ENCODE measurements around the gene ME3.

The ME3 gene

DNA sequence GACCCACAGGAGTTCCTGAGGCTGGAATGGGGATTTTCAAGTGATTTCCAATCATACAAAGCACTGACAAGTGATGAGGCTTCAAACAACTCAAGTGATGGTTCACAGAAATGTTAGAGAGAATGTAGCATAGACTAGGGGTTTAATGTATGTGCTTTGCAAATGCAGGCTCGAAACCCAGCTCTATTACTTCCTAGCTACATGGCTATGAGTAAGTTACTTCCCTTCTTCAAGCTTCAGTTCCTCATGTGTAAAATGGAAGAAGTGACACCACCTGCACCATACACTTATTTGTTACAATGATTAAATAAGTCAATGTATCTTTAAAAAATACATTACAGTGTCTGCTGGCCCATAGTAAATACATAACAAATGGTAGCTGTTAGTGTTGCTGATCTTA, 158.0 kb downstream of the ME3 start:
- DNase-seq (ENCODE audit: low spot score): no peak

DNA sequence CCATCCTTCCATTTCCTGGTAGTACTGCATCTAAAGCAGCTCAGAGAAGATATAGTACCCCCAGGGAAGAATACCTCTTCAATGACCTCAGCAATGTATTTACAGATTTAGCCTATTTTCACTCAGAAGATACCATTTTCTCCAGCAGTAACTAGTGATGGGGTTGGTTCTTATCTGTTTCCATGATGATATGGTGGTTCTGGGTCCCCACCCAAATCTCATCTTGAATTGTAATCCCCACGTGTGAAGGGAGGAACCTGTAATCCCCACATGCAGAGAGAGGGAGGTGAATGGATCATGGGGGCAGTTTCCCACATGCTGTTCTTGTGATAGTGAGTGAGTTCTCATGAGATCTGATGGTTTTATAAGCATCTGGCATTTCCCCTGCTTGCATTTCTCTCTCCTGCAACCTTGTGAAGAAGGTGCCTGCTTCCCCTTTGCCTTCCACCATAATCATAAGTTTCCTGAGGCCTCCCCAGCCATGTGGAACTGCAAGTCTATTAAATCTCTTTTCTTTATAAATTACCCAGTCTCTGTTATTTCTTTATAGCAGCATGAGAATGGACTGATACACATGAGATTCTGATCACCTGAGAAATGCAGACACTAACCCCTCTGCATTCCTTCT, 158.6 kb downstream of the ME3 start:
- DNase-seq (ENCODE audit: low spot score): no peak

DNA sequence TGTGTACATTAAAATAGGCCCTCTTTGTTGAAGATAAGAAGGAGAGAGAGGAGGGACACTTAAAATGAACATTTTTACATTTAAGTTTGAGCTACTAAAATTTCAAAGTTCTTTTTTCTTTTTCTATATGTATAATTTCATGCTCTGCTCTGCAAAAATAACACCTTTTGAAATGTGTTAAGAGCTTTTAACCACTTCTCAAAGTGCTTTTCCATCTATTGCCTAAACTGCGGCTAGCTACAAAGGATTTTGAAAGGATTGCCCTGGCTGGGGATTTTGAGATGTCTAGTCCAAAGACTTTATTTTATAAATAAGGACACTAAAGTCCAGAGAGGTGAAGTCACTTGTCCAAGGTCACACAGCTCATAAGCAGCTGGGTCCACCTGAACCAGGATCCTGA, 159.3 kb downstream of the ME3 start:
- no peak for DNase-seq (ENCODE audit: low spot score)

DNA sequence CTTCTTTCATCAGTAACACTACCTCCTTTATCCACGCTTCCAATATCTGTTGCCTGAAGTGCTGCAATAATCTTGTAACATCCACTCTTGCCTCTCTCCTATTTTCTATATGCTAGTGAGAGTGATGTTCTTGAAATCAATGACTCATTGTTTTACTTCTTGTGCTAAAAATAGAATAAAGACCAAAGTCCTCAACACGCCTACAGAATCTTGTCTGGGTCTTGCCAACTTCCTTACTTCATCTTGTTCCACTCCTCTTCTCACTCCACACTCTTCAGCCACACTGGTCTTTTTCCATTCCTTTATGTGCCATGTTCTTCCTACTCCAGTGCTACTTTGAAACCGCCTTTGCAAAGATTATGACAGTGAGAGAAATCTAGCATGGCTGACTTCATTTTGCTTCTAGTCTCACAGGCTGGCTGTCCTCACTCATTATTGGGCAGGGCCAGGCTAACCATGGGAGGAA, 161.3 kb downstream of the ME3 start:
- no peak for DNase-seq (ENCODE audit: low spot score)

DNA sequence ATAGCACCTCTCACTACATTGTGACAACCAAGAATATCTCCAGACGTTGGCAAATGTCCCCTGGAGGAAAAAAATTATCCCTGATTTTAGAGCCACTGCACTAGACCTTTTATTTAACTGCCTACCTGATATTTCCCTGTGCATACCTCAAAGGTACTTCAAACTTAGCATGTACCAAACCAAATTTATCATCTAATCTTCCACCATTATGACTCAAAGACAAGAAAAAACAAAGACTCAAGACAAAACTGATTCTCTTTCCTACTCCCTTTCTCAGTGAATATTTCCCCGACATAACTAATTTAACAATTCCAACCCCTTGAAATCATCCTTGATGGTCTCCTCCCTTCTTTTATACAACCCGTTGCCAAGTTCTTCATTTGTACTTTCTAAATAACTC, 161.7 kb downstream of the ME3 start:
- no peak for DNase-seq (ENCODE audit: low spot score)

DNA sequence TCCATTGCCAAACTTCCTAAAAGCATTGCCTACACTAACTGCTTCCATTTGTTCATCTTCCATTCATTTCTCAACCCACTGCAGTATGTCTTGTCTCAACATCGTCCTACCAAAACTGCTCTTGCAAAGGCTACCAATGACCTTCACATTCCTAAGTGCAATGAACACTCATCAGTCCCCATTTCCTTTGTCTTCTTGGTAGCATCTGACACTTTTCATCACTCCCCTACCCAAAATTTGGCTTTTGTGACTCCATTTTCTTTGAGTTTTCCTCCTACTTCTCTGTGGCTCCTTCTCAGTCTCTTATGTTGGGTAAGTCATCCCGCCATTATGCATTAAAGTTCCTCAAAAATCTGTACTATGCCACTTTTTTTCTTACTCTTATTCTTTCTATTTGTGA, 162.3 kb downstream of the ME3 start:
- no peak for DNase-seq (ENCODE audit: low spot score)

DNA sequence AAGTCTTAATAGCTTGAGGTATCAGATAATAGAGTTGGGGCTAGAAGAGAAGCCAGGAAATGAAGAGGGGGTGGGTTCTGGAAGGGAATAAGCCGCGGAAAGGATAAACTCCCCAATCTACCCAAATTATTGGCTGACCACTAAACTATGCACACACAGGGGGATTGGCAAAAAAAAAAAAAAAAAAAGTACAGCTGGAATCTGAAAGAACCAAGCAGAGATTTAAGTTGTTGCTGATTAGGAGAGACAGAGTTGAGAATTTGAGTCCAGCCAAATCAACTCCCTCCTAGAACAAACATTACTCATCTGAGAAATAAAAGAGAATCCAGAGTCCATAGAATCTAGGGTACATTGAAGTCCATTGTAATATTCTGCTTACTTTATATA, 162.8 kb downstream of the ME3 start:
- no peak for DNase-seq (ENCODE audit: low spot score)

DNA sequence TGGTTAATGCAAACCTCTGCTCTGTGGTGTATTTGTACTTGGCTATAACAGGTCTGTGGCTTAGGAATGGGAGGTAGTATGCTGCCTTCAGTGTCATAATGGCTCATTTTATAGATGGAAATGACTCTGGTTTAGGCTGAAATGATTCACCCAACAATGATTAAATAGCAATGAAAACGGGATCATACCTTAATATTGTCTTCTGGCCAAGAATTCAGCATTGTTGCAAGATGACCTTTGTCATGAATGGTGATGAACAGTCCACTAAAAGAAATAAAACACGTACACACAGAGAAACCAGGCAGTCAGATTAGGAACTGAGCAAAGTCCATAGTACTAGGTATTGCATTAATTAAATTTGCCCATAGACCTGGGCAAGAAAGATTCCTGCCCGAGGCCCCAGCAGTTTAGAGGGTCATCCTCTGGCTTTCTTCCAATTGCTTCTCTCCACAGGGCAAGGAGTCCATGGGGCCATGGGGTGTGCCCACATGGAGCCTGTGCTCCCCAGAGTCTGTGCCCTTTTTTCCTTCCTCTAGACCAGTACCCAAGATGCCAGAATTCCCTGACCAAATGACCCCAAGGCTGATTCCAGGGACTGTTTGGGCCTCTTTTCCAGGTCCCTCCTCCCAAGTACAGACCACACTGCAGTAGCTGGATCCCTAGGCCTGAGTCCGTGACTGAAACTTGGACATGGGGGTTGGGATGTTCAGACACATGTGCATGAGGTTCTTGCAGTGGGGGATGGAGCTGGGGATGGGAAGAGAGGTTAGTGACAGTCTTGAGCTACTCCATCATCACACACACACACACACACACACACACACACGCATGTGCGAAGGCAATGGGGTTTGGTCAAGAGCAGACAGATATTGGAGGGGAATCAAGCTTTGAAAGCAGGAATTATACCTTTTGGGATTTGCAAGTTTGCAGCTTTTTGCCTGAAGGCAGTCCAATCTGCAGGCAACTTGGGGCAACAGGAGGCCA, 163.5 kb downstream of the ME3 start:
- DNase-seq (ENCODE audit: low spot score): no peak

DNA sequence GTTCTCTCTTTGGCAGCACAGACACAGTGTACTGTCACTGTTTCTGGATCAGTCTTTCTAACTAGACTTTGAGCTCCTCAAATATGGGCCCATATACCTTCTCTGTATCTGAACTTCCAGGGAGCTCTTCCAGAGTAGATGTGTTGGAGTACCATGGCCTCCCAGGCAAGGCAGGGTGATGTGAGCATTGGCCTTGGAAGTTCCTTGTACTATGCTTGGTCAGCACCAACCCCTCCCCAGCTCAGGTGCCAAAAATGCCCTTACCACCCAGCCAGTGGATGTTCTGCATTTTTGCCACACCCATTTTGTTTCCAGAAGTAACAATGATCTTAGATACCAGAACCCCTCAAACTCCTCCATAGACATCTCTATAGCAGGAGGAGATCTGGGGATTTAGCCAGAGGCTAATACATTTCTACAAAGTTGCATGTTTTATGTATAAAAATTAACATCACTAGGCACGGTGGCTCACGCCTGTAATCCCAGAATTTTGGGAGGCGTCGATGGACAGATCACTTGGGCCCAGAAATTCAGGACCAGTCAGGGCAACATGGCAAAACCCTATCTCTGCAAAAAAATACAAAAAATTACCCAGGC, 165.1 kb downstream of the ME3 start:
- DNase-seq (ENCODE audit: low spot score): no peak

DNA sequence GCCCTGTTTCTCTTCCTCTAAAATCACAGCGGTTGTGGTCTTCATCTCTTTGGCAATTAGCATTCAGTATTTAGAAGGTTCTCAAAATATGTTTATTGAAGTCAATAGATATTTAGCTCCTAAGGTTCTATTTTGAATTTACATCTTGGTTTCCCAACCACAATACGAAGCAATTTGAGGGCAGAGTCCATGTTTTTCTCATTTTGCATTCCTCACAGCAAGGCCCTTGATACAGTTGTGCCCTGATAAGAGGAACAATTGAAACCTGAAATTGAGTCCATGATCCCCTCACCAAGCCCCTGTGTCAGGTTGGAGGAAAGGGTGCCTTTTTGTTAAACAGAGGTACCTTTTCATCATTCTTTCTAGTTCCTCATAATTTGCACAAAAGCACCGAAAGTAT, 166.2 kb downstream of the ME3 start:
- no peak for DNase-seq (ENCODE audit: low spot score)

DNA sequence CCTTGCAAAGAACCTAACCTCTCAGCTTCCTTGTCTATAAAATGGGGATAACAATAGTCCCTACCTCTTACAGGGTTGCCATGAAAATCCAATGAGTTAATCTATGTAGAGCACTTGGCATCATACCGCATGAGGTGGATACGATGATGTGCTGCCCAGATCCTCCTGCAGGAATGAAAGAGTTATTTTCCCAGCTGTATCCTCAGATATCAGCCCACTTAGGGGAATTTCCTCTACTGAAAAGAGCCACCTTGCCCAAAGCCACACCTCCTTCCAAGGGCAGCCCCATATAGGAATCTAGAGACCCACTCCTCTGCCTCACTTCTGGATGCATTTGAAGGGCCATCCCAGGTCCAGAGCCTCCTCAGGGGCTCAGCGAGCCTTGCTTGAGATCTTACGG, 169.3 kb downstream of the ME3 start:
- DNase-seq (ENCODE audit: low spot score): no peak

DNA sequence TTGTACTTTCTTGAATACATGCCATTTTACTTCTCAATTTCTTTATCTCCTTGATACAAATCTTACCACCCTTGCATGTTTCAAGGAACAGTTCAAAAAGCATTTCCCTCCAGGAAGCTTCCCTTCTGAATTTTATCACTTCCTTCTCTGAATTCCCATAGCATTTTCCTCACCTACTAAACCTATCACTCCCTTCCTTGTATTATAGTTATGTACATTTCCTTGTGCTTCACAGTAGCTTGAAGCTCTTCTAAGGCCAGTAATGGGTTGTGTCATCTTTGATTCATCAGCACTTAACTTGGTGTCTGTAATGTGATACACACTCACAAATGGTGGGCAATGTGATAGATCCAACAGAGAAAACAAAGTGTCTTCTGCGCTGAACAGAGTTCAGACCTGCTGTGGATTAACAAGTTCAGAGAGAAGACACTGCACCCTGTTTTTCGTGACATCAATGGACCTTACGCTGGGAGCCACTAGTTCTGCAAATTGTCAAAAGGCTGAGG, 170.2 kb downstream of the ME3 start:
- no peak for DNase-seq (ENCODE audit: low spot score)

DNA sequence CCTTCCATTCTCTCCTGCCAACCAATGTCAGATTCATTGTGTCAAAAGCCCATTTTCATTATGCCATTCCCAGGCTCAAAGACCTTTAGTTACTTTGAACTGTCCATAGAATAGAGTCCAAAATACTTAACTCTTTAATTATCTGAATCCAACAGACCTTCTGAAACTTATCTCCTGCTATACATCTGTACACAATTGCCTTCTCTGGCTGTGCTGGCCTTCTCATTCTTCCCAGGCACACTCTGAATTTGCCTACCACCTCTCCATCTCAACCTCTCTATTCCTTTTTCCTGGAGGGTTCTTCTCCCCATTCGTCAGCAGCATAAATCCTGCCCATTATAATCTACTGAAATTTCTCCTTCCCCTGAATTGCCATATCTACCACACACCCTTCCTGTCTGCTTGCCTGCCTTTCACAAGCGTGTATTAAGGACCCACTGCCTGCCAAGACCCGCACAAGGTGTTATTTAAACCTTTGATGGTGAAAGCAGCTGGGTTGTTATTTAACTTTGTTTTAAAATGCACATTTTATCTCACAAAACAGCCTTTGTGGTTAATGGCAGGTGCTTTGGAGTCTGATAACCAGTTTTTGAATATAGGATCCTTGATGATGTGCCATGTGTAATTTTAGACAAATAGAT, 171.8 kb downstream of the ME3 start:
- no peak for DNase-seq (ENCODE audit: low spot score)

DNA sequence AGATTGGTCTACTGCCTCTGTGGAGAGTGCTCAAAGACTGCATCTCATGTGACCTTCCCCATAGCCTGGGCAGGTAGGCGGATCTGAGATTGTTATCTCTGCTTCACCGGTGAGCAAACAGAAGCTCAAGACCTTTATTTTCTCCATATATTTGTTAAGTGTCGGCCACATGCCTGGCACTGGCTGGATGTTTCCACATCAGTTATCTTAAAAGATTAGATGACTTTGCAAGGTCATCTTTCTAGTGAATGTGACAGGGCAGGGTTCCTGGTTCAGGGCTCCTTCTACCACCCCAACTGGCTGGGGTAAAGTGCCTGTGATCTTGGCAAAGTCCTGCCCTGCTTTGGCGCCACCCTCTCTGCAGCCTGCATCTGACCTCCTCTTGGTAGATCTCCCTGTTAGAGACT, 172.7 kb downstream of the ME3 start:
- no peak for DNase-seq (ENCODE audit: low spot score)

DNA sequence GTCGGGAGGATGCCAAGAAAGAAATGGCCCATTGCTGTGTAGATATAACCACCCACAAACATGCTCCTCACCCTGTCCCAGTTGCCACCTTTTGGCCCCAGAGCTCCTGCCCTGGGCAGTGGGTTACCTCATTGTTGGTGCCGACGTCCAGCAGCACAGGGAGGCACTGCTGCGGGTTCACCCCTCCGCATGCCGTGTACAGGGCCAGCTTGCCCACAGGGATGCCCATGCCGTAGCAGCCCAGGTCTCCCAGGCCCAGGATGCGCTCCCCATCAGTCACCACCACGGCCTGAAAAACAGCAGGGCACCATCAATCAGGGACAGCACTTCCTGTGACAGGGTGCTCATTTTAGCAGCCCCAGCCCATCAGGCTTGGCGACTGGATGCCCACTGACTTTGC, 174.6 kb downstream of the ME3 start:
- no peak for DNase-seq (ENCODE audit: low spot score)

DNA sequence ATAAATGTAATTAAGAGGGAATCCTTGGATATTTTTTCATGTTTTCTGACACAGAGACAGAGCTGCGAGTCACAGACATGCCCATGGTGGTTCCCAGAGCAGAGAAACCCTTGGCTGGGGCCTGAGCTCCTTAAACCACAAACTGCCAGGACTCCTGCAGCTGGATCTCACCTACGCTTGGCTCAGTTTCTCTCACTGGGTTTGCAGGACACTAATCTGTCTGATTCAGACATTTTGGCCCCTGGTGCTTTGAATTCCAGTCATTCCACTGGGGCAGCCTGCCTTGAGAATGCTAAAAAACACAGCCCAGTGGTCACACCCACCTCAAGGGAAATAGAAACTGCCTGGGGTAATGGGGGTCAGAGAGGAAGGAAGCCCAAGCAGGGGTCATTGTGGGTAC, 175.1 kb downstream of the ME3 start:
- no peak for DNase-seq (ENCODE audit: low spot score)

DNA sequence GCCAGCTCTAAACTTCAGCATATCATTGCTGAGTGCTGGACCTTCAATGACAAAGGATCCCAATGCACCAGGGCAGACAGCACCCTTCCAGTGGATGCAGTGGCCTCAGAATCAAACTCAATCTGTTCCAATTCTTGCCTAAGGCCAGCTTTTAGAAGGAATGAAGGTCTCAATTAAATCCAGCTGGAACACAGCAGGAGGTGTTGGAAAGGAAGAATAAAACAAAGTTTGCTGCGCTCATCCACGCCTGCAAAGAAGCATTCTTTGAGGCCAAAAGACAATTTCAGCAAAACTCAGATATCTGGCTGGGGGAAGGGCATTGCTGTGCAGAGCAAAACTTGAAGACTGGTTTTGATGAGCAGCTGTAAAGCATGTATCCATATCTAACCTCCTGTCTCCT, 177.1 kb downstream of the ME3 start:
- no peak for DNase-seq (ENCODE audit: low spot score)

DNA sequence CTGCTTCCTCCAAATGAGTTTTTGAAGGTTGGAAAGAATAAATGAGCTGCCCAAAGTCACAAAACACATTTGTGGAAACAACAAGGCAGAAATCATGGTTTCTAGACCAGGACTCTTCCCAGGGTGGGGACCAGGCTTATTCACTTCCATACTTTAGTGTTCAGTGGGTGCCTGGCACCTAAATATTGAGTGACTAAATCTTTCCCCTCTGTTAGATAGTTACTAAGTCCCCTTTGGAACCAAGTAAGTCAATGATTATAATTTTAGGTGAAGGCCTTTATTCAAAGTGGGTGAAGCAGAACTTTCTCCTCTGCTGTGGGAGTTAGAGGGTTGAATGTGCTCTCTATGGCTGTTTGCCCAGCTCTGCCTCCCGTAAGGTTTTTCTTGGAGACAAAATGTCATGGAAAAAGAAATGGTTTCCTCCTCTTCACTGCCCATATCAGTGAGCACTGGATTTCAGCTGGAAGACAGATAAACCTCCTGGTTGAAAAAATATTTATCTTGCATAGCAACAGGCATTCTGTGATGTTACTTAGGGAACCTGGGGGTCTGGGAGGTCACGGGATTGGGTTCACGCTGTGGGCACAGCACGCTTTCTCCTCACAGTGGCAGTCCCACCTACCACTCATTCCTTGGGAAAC, 179.9 kb downstream of the ME3 start:
- no peak for DNase-seq (ENCODE audit: low spot score)

DNA sequence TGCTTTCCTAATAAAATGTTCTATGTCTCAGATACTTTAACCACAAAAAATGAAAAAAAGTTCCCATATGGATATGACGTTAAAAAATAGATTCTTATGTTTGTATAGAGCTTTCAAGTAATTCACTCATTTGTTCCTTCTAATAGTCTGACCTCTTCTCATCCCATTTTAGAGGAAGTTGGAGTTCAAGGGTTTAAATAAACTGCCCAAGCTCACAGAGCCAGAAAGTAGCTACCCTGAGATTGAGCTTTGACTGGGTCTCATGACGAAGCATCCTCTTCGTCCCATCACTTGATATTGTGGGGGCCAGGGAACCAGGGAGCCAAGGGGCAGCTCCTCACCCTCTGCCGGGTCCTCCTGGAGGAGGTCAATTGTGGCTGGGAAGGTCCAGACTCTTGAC, 181.4 kb downstream of the ME3 start:
- DNase-seq (ENCODE audit: low spot score): no peak

DNA sequence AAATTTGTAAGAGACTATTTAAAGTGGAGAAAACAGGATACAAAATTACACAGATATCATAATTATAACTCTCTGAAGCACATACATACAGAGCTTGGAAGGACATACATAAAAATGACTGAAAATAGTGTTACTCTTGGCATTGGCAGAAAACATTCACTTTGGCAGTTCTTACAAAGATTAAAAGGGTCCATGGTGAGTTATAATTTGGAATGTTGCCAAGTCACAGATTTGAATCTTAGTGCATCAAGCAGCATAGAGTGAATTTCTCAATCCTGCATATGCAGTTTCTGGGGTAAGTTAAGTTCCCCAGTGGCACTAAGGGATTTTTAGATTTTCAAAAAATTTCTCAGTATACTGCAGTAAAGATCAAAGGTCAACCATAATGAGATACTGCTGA, 181.8 kb downstream of the ME3 start:
- DNase-seq (ENCODE audit: low spot score): no peak

DNA sequence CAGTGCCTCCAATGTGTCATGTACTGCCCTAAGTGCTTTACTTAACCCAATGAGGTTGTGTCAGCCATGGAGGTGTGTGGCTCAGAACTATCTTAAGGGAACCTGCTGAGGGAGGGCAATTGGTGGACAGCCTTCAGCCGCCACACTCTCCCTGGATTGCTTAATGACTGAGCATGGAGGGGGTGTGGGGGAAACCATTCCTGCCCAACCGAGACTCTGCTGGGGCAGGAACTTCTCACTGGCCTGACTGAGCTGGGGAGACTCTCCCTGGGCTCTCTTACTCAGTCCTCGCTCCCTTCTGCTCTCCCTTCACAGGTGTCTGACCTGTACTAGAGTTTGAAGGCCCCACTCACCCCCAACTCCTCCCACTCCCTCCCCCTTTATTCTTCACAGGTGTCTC, 183.0 kb downstream of the ME3 start:
- DNase-seq (ENCODE audit: low spot score): no peak

DNA sequence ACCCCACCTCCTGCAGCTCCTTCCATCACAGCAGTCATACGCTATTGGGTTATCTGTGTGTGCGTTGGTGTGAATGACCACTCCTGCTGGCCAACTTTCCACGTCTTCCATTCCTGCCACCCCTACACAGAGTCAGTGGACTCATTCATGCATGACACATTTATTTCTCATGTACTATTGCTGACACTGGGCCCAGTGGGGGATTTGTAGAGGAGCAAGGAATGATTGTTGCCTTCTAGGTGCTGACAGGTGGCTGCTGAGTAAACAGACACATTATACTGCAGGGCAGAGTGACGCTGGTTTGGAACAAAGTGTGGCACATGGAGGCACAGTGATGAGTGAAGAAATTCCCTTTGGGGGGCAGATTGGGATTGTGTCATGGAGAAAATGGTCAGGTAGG, 183.9 kb downstream of the ME3 start:
- no peak for DNase-seq (ENCODE audit: low spot score)
